BJ (cell line): ENCODE data around the gene ATXN1. TPM values are rescaled to one million over a fixed set of nuclear protein-coding genes. Genes with fewer than 3 reads are reported as not detected.

Source experiments
- CTCF ChIA-PET: fragments of 350-600 bp; formaldehyde crosslinking; extraction: SDS; loops from one replicate; lab custom pipeline; 2021; ENCODE audit warnings: antibody characterized with exemption, inconsistent platforms; lab: Yijun Ruan, JAX
- POLR2A ChIA-PET: fragments of 300-600 bp; sonication (Branson Sonifier 250); formaldehyde crosslinking; extraction: SDS; loops from one replicate; lab custom pipeline; 2021; ENCODE audit warnings: antibody characterized with exemption; lab: Charles Lee
- DNase-seq: peaks from one replicate; pipeline ENCODE4 v3.0.0-alpha.2; 2011; ENCODE audit warnings: low read depth
- H3K27me3 ChIP-seq: 2 replicates; pipeline ENCODE4 v1.6.0; 2011; ENCODE audit warnings: low read length; ENCODE audit not compliant: control insufficient read depth, insufficient read depth
- H3K36me3 ChIP-seq: 2 replicates; pipeline ENCODE4 v1.5.1; 2011; ENCODE audit warnings: low read length; ENCODE audit not compliant: control insufficient read depth, insufficient read depth
- H3K4me3 ChIP-seq: 2 replicates; pipeline ENCODE4 v1.5.1; 2011; ENCODE audit warnings: low read depth, mild to moderate bottlenecking, control low read depth, low read length
- CTCF ChIP-seq: IDR thresholded peaks from 2 replicates; pipeline ENCODE4 v1.5.1; 2011; ENCODE audit warnings: low read depth, mild to moderate bottlenecking, control low read depth, inconsistent platforms, low read length, moderate library complexity; ENCODE audit not compliant: insufficient read depth
- polyA plus RNA-seq: library from polyadenylated mRNA; depleted of rRNA; stranded (reverse); fragments of >200 nt; gene quantifications from 2 replicates; pipeline ENCODE4 v1.2.3, GENCODE V29; 2011

ATXN1 gene
- polyA plus RNA-seq, 1 experiment, result 60.2 TPM

- CTCF ChIA-PET, result interaction anchor here (1.0 kb wide), 1 partner anchor 24 kb away, joined by 3 read pairs; no protein-coding TSS in a partner anchor
- POLR2A ChIA-PET, result no interaction called here
- no peak for TF ChIP-seq CTCF
- Histone ChIP-seq H3K36me3 (no peaks in the 10 kb centered on the region; the same call in 1 of the 2 replicates), H3K27me3 (no peaks in the 10 kb centered on the region), H3K4me3 (no peak overlapping the region)
- no peak for DNase-seq
These were observed 468.3 kb downstream of the ATXN1 start for GRCh38 chr6:16292942-16293341.

GRCh38 chr6:16292432-16292831 lies 468.8 kb downstream of the ATXN1 start:
- no peak for TF ChIP-seq CTCF
- no peaks in the 10 kb centered on the region for H3K27me3 ChIP-seq
- ChIA-PET POLR2A (no interaction called here), CTCF (interaction anchor here (1.0 kb wide), 2 partner anchors 10 to 24 kb away, joined by 3 read pairs; no protein-coding TSS in a partner anchor)
- no peak for DNase-seq
- H3K36me3 ChIP-seq, result no peaks in the 10 kb centered on the region; the same call in 1 of the 2 replicates
- no peak overlapping the region for H3K4me3 ChIP-seq

GRCh38 chr6:16291739-16292138 lies 469.5 kb downstream of the ATXN1 start:
- CTCF ChIA-PET, result interaction anchor here (1.0 kb wide), 1 partner anchor 9 kb away, joined by 3 read pairs; no protein-coding TSS in a partner anchor

DNA sequence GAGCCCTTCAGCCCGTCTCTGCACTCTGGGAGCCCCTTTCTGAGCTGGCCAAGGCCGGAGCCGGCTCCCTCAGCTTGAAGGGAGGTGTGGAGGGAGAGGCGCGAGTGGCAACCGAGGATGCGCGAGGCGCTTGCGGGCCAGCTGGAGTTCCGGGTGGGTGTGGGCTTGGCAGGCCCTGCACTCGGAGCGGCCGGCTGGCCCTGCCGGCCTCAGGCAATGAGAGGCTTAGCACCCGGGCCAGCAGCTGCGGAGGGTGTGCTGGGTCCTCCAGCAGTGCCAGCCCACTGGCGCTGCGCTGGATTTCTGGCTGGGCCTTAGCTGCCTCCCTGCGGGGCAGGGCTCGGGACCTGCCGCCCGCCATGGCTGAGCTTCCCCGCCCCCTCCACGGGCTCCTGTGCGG lies 473.1 kb downstream of the ATXN1 start:
- POLR2A ChIA-PET, result no interaction called here
- no peak for TF ChIP-seq CTCF
- H3K36me3 ChIP-seq, result no peaks in the 10 kb centered on the region
- H3K4me3 ChIP-seq, result no peak overlapping the region
- H3K27me3 ChIP-seq, result no peaks in the 10 kb centered on the region
- CTCF ChIA-PET, result interaction anchor here (1.0 to 6.4 kb wide), 3 partner anchors 12 to 44 kb away, joined by 3 to 61 read pairs (median 4); no protein-coding TSS in a partner anchor
- DNase-seq, result no peak

More at GRCh38 chr6:16291739-16292138, 469.5 kb downstream of the ATXN1 start:
- POLR2A ChIA-PET, result no interaction called here
- DNase-seq, result no peak
- TF ChIP-seq CTCF, result no peak
- Histone ChIP-seq H3K4me3 (no peak overlapping the region), H3K27me3 (no peaks in the 10 kb centered on the region), H3K36me3 (no peaks in the 10 kb centered on the region)

GRCh38 chr6:16286151-16286522 lies 475.1 kb downstream of the ATXN1 start:
- ChIA-PET POLR2A (no interaction called here), CTCF (interaction anchor here (0.7 to 6.4 kb wide), 37 partner anchors 10 to 822 kb away, joined by 3 to 61 read pairs (median 4); partner anchors contain the start of gene GMPR)
- TF ChIP-seq CTCF, result peak; percentile 97
- no peak overlapping the region for H3K4me3 ChIP-seq
- H3K36me3 ChIP-seq, result no peaks in the 10 kb centered on the region
- no peak for DNase-seq
- no peaks in the 10 kb centered on the region for H3K27me3 ChIP-seq
